Neural cell (in vitro differentiated cells): ENCODE results near the gene ITGB4. TPM values are rescaled to one million over a fixed set of nuclear protein-coding genes. Genes with fewer than 3 reads are reported as not detected.

Experiments
- H2AFZ ChIP-seq: fragments of 200-600, 300-800 bp; sonication (generic), shearing (Covaris generic); 2 replicates; pipeline ENCODE4 v1.6.0; 2014; ENCODE audit warnings: low read depth, mild to moderate bottlenecking, antibody characterized with exemption, low read length, moderate library complexity
- H3F3A ChIP-seq: fragments of 200-600 bp; shearing (Covaris generic); 2 replicates; pipeline ENCODE4 v1.6.1; 2016; ENCODE audit warnings: mild to moderate bottlenecking, moderate library complexity, mixed read lengths, antibody characterized with exemption, low read length; ENCODE audit not compliant: insufficient read depth, poor library complexity, severe bottlenecking
- H3K27ac ChIP-seq: fragments of 200-600, 300-800 bp; sonication (generic), shearing (Covaris generic); 2 replicates; pipeline ENCODE4 v1.5.1; 2014; ENCODE audit warnings: mild to moderate bottlenecking, low read length, moderate library complexity
- H3K27me3 ChIP-seq: fragments of 300-800, 200-600 bp; sonication (generic), shearing (Covaris generic); 2 replicates; pipeline ENCODE4 v1.6.0; 2014; ENCODE audit warnings: mild to moderate bottlenecking, low read depth, low read length, moderate library complexity; ENCODE audit not compliant: insufficient read depth
- H3K36me3 ChIP-seq: fragments of 300-800, 200-600 bp; sonication (generic), shearing (Covaris generic); 2 replicates; pipeline ENCODE4 v1.5.1; 2014; ENCODE audit warnings: mild to moderate bottlenecking, antibody characterized with exemption, low read length, moderate library complexity; ENCODE audit not compliant: insufficient read depth
- H3K4me2 ChIP-seq: fragments of 300-800, 200-600 bp; sonication (generic), shearing (Covaris generic); 2 replicates; pipeline ENCODE4 v1.6.0; 2014; ENCODE audit warnings: mild to moderate bottlenecking, low read length
- H3K4me3 ChIP-seq: fragments of 300-800, 200-600 bp; sonication (generic), shearing (Covaris generic); 2 replicates; pipeline ENCODE4 v1.5.1; 2014; ENCODE audit warnings: mild to moderate bottlenecking, low read length, moderate library complexity
- H3K79me2 ChIP-seq: fragments of 200-600 bp; shearing (Covaris generic); replicated peaks from 2 replicates; pipeline ENCODE4 v1.6.0; 2014; ENCODE audit warnings: mild to moderate bottlenecking, low read length, moderate library complexity; ENCODE audit not compliant: insufficient read depth
- H3K9ac ChIP-seq: fragments of 300-800, 200-600 bp; sonication (generic), shearing (Covaris generic); 2 replicates; pipeline ENCODE4 v1.6.1; 2016; ENCODE audit warnings: mild to moderate bottlenecking, low read length, mixed read lengths
- H3K9me2 ChIP-seq: fragments of 200-600 bp; shearing (Covaris generic); 2 replicates; pipeline ENCODE4 v1.6.1; 2016; ENCODE audit warnings: mild to moderate bottlenecking, low read length, mixed read lengths; ENCODE audit not compliant: insufficient read depth
- H3K9me3 ChIP-seq: fragments of 200-600, 300-800 bp; sonication (generic), shearing (Covaris generic); 2 replicates; pipeline ENCODE4 v1.6.1; 2016; ENCODE audit warnings: mild to moderate bottlenecking, mixed run types, low read length, moderate library complexity, mixed read lengths
- H4K20me1 ChIP-seq: fragments of 200-600 bp; shearing (Covaris generic); 2 replicates; pipeline ENCODE4 v1.6.1; 2016; ENCODE audit warnings: mild to moderate bottlenecking, mixed run types; ENCODE audit not compliant: insufficient read depth
- EP300 ChIP-seq: fragments of 450-650 bp; conservative IDR thresholded peaks from 2 replicates; pipeline ENCODE4 v1.6.1; 2014; ENCODE audit warnings: antibody characterized with exemption, mild to moderate bottlenecking, moderate library complexity; ENCODE audit not compliant: poor library complexity, severe bottlenecking
- EZH2 ChIP-seq: fragments of 200-600, 300-800 bp; shearing (Covaris generic), sonication (generic); IDR thresholded peaks from 2 replicates; pipeline ENCODE4 v1.6.1; 2014; ENCODE audit warnings: antibody characterized with exemption, low read length, borderline replicate concordance, mild to moderate bottlenecking; ENCODE audit not compliant: insufficient read depth, poor library complexity, severe bottlenecking
- MXI1 ChIP-seq: fragments of 450-650 bp; conservative IDR thresholded peaks from 2 replicates; pipeline ENCODE4 v1.6.1; 2014; ENCODE audit warnings: antibody characterized with exemption, mild to moderate bottlenecking; ENCODE audit not compliant: poor library complexity, severe bottlenecking
- POLR2AphosphoS5 ChIP-seq: IDR thresholded peaks from 2 replicates; pipeline ENCODE4 v1.6.1; 2012
- RAD21 ChIP-seq: fragments of 450-650 bp; conservative IDR thresholded peaks from 2 replicates; pipeline ENCODE4 v1.6.1; 2014; ENCODE audit warnings: antibody characterized with exemption, mild to moderate bottlenecking, moderate library complexity
- SMC3 ChIP-seq: fragments of 450-650 bp; conservative IDR thresholded peaks from 2 replicates; pipeline ENCODE4 v1.6.1; 2014; ENCODE audit warnings: antibody characterized with exemption, mild to moderate bottlenecking, moderate library complexity; ENCODE audit not compliant: poor library complexity
- TAF1 ChIP-seq: IDR thresholded peaks from 2 replicates; pipeline ENCODE4 v1.6.1; 2012; ENCODE audit warnings: low read depth
- polyA plus RNA-seq: library from polyadenylated mRNA; depleted of rRNA; stranded (reverse); fragments of >200 nt; gene quantifications from 2 replicates; pipeline ENCODE4 v1.2.3, GENCODE V29; 2014
- TF ChIP-seq, protein P1 (sequence below): IDR thresholded peaks from 2 replicates; pipeline ENCODE4 v1.6.1; 2012; ENCODE audit warnings: borderline replicate concordance
- TF ChIP-seq, protein P2 (sequence below): fragments of 450-650 bp; IDR thresholded peaks from 2 replicates; pipeline ENCODE4 v1.5.1; 2014; ENCODE audit warnings: antibody characterized with exemption, mild to moderate bottlenecking, moderate library complexity; ENCODE audit not compliant: poor library complexity, severe bottlenecking

Gene ITGB4
- polyA plus RNA-seq, 1 donor from 2014 or later, result not detected

DNA sequence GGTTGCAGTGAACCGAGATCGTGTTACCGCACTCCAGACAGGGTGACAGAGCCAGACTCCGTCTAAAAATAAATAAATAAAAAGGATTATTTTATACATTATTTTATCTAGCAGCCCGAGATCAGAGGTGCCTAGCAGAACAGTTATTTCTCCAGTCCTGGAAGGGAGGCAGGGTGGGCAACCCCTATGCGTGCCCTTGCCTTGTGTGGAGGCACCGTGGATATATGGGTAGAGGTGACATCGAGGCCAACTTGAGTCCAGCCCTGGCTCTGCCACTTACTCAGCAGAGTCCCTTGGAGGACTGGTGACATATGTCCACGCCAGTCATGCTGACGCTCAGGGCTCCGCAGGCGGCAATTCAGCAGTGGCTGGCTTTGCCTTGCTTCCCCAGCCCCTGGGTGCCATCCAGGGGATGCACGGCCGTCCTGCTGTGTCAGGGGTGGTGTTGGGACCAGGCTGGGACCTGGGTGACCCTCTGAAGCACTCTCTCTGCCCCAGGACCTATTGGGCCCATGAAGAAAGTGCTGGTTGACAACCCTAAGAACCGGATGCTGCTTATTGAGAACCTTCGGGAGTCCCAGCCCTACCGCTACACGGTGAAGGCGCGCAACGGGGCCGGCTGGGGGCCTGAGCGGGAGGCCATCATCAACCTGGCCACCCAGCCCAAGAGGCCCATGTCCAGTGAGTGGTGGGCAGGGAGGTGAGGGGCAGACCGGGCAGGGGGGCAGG lies 30.6 kb downstream of the ITGB4 start:
- H3K9ac ChIP-seq, result no peak overlapping the region
- TF ChIP-seq, protein P1, sequence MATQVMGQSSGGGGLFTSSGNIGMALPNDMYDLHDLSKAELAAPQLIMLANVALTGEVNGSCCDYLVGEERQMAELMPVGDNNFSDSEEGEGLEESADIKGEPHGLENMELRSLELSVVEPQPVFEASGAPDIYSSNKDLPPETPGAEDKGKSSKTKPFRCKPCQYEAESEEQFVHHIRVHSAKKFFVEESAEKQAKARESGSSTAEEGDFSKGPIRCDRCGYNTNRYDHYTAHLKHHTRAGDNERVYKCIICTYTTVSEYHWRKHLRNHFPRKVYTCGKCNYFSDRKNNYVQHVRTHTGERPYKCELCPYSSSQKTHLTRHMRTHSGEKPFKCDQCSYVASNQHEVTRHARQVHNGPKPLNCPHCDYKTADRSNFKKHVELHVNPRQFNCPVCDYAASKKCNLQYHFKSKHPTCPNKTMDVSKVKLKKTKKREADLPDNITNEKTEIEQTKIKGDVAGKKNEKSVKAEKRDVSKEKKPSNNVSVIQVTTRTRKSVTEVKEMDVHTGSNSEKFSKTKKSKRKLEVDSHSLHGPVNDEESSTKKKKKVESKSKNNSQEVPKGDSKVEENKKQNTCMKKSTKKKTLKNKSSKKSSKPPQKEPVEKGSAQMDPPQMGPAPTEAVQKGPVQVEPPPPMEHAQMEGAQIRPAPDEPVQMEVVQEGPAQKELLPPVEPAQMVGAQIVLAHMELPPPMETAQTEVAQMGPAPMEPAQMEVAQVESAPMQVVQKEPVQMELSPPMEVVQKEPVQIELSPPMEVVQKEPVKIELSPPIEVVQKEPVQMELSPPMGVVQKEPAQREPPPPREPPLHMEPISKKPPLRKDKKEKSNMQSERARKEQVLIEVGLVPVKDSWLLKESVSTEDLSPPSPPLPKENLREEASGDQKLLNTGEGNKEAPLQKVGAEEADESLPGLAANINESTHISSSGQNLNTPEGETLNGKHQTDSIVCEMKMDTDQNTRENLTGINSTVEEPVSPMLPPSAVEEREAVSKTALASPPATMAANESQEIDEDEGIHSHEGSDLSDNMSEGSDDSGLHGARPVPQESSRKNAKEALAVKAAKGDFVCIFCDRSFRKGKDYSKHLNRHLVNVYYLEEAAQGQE, result no peak
- TF ChIP-seq, protein P2, sequence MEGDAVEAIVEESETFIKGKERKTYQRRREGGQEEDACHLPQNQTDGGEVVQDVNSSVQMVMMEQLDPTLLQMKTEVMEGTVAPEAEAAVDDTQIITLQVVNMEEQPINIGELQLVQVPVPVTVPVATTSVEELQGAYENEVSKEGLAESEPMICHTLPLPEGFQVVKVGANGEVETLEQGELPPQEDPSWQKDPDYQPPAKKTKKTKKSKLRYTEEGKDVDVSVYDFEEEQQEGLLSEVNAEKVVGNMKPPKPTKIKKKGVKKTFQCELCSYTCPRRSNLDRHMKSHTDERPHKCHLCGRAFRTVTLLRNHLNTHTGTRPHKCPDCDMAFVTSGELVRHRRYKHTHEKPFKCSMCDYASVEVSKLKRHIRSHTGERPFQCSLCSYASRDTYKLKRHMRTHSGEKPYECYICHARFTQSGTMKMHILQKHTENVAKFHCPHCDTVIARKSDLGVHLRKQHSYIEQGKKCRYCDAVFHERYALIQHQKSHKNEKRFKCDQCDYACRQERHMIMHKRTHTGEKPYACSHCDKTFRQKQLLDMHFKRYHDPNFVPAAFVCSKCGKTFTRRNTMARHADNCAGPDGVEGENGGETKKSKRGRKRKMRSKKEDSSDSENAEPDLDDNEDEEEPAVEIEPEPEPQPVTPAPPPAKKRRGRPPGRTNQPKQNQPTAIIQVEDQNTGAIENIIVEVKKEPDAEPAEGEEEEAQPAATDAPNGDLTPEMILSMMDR, result no peak
- no peak for TF ChIP-seq MXI1
- no peak for TF ChIP-seq EP300
- TF ChIP-seq TAF1, result no peak
- no peak for TF ChIP-seq POLR2AphosphoS5
- TF ChIP-seq EZH2, result no peak
- TF ChIP-seq RAD21, result no peak
- no peak for TF ChIP-seq SMC3
- H3K9me3 ChIP-seq, result no peaks in the 10 kb centered on the region
- H2AFZ ChIP-seq, result no peak overlapping the region
- no peaks in the 10 kb centered on the region for H3K79me2 ChIP-seq
- H3K4me2 ChIP-seq, result no peak overlapping the region
- no peak overlapping the region for H3K4me3 ChIP-seq
- no peaks in the 10 kb centered on the region for H3K27me3 ChIP-seq
- no peaks in the 10 kb centered on the region for H4K20me1 ChIP-seq
- no peaks in the 10 kb centered on the region for H3K36me3 ChIP-seq
- no peaks in the 10 kb centered on the region for H3F3A ChIP-seq
- H3K9me2 ChIP-seq, result no peaks in the 10 kb centered on the region
- H3K27ac ChIP-seq, result no peak overlapping the region

DNA sequence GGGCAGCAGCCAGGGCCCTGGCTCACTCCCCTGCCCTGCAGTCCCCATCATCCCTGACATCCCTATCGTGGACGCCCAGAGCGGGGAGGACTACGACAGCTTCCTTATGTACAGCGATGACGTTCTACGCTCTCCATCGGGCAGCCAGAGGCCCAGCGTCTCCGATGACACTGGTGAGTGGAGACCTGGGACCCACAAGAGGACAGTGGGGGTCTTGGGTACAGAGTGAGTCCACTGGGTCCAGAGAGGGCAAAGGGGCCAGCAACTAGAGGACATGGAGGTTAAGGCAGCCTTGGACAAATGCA lies 31.1 kb downstream of the ITGB4 start:
- Histone ChIP-seq H2AFZ (no peak overlapping the region), H3K27me3 (no peaks in the 10 kb centered on the region), H3K36me3 (no peaks in the 10 kb centered on the region), H3K9me3 (no peaks in the 10 kb centered on the region), H3F3A (no peaks in the 10 kb centered on the region), H3K4me3 (no peak overlapping the region), H3K27ac (no peak overlapping the region), H3K4me2 (no peak overlapping the region), H4K20me1 (no peaks in the 10 kb centered on the region), H3K9ac (no peak overlapping the region), H3K9me2 (no peaks in the 10 kb centered on the region), H3K79me2 (no peaks in the 10 kb centered on the region)
- TF ChIP-seq POLR2AphosphoS5 (no peak), EZH2 (no peak), MXI1 (no peak), TAF1 (no peak), EP300 (no peak), SMC3 (no peak), RAD21 (no peak)
- TF ChIP-seq, protein P2, result no peak
- TF ChIP-seq, protein P1, result no peak
